ENCODE results near the gene GALNTL6. TPM values are rescaled to one million over a fixed set of nuclear protein-coding genes. Genes with fewer than 3 reads are reported as not detected.

The GALNTL6 gene
- total RNA-seq, 1 experiment from 2014 or later = not detected

- no peak for TF ChIP-seq CTCF (IDR thresholded peaks at IDR 0.05; ENCODE audit: unreplicated experiment)
- ChIA-PET CTCF (interaction anchor here (0.7 to 1.9 kb wide), 3 partner anchors 300 to 1596 kb away, joined by 3 to 5 read pairs (median 3); no protein-coding TSS in a partner anchor), POLR2A (interaction anchor here (0.9 kb wide), 1 partner anchor 9 kb away, joined by 3 read pairs; no protein-coding TSS in a partner anchor)
- intact Hi-C loops (cut with micrococcal nuclease) = loop anchor here (2.0 to 5.0 kb wide), 2 partner anchors 185 to 355 kb away; no protein-coding TSS in a partner anchor
- Mint-ChIP-seq H3K4me3 (ENCODE audit: unreplicated experiment) (no peak overlapping the region), H3K27ac (ENCODE audit: low read depth, unreplicated experiment) (no peak overlapping the region), H3K9me3 (ENCODE audit: unreplicated experiment) (no peaks in the 10 kb centered on the region), H3K36me3 (ENCODE audit: insufficient read depth, unreplicated experiment) (no peaks in the 10 kb centered on the region), H3K4me1 (ENCODE audit: insufficient read depth, unreplicated experiment) (no peaks in the 10 kb centered on the region), H3K27me3 (ENCODE audit: insufficient read depth, unreplicated experiment) (peaks cover 72% of the 10 kb centered on the region)
- BruUV-seq (replicated peaks) = no TSS peak
- no peak for DNase-seq (ENCODE audit: unreplicated experiment)
Measured at GRCh38 chr4:171847751-171848150, 34.5 kb downstream of the GALNTL6 start.

DNA sequence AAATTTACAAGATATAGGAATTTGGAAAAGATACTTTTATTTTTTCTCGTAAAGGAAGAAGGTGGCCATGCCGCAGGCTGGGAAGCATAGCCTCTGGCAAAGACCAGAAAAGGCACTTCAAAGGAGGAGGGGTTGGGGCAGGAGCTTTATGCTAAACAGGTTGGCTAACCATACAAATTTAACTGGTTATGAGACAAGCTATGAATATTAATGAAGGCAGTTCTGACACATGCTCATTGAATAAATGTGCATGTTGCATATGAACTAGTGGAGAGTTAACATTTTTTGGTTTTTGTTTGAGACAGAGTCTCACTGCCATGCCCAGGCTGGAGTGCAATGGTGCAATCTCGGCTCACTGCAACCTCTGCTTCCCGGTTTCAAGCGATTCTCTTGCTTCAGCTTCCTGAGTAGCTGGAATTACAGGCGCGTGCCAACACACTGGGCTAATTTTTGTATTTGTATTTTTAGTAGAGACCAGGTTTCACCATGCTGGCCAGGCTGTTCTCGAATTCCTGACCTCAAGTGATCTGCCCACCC lies 36.5 kb downstream of the GALNTL6 start:
- Mint-ChIP-seq H3K27me3 (ENCODE audit: insufficient read depth, unreplicated experiment) (peaks cover 73% of the 10 kb centered on the region), H3K9me3 (ENCODE audit: unreplicated experiment) (no peaks in the 10 kb centered on the region), H3K27ac (ENCODE audit: low read depth, unreplicated experiment) (no peak overlapping the region), H3K36me3 (ENCODE audit: insufficient read depth, unreplicated experiment) (no peaks in the 10 kb centered on the region), H3K4me1 (ENCODE audit: insufficient read depth, unreplicated experiment) (no peaks in the 10 kb centered on the region), H3K4me3 (ENCODE audit: unreplicated experiment) (no peak overlapping the region)
- intact Hi-C loops (cut with micrococcal nuclease) = loop anchor here (5.0 kb wide), 1 partner anchor 183 kb away; no protein-coding TSS in a partner anchor
- no TSS peak for BruUV-seq (replicated peaks)
- ChIA-PET CTCF (interaction anchor here (0.6 kb wide), 1 partner anchor 75 kb away, joined by 3 read pairs; no protein-coding TSS in a partner anchor), POLR2A (no interaction called here)
- no peak for DNase-seq (ENCODE audit: unreplicated experiment)
- no peak for TF ChIP-seq CTCF (IDR thresholded peaks at IDR 0.05; ENCODE audit: unreplicated experiment)

- H3K4me1 Mint-ChIP-seq (ENCODE audit: insufficient read depth, unreplicated experiment) = no peaks in the 10 kb centered on the region
- peaks cover 72% of the 10 kb centered on the region for H3K27me3 Mint-ChIP-seq (ENCODE audit: insufficient read depth, unreplicated experiment)
- BruUV-seq (replicated peaks) = no TSS peak
- no peak overlapping the region for H3K27ac Mint-ChIP-seq (ENCODE audit: low read depth, unreplicated experiment)
- CTCF ChIA-PET = interaction anchor here (0.6 kb wide), 1 partner anchor 906 kb away, joined by 3 read pairs; no protein-coding TSS in a partner anchor
- H3K9me3 Mint-ChIP-seq (ENCODE audit: unreplicated experiment) = no peaks in the 10 kb centered on the region
- H3K36me3 Mint-ChIP-seq (ENCODE audit: insufficient read depth, unreplicated experiment) = no peaks in the 10 kb centered on the region
- intact Hi-C loops (cut with micrococcal nuclease) = no loop called here
- TF ChIP-seq CTCF (IDR thresholded peaks at IDR 0.05; ENCODE audit: unreplicated experiment) = no peak
- H3K4me3 Mint-ChIP-seq (ENCODE audit: unreplicated experiment) = no peak overlapping the region
- POLR2A ChIA-PET = no interaction called here
- DNase-seq (ENCODE audit: unreplicated experiment) = no peak
Measured at GRCh38 chr4:171851295-171851694, 38.1 kb downstream of the GALNTL6 start.

DNA sequence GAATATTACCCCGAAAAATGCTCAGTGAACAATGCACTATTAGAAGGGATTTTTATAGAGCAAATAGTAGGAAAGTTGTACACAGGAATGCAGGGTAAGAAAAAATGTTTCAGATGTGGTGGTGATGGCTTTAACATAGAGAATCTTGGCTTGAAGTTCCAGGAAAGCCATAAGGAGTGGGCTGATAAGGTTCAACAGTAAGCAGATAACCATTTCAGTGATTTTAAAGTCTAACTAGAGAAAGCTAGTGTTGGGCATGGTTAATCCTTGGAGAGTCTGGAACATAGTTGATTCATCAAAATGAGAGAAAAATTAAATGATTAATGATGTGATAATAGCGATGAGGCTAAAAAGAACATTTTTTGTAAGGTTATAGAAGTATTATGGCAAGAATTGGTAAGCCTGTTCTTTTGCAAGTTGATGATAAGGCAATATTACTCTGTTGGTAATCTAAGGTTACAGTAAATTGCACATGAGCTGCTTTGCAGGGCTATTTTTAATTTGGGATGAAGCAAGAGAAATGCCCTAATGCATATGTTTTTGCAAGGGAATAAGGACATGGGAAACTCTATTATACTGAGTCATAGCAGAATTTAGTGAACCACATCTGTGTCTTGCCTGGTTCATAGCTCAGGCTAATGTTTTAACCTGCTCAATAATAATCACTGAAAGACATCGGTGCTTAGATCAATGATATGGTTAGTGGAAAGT lies 44.3 kb downstream of the GALNTL6 start:
- intact Hi-C loops (cut with micrococcal nuclease) = no loop called here

More for the DNA sequence above, 44.3 kb downstream of the GALNTL6 start:
- ChIA-PET POLR2A (no interaction called here), CTCF (no interaction called here)
- BruUV-seq (replicated peaks) = no TSS peak
- no peak for TF ChIP-seq CTCF (IDR thresholded peaks at IDR 0.05; ENCODE audit: unreplicated experiment)
- Mint-ChIP-seq H3K4me3 (ENCODE audit: unreplicated experiment) (no peak overlapping the region), H3K9me3 (ENCODE audit: unreplicated experiment) (no peaks in the 10 kb centered on the region), H3K27me3 (ENCODE audit: insufficient read depth, unreplicated experiment) (peaks cover 88% of the 10 kb centered on the region), H3K27ac (ENCODE audit: low read depth, unreplicated experiment) (no peak overlapping the region), H3K36me3 (ENCODE audit: insufficient read depth, unreplicated experiment) (no peaks in the 10 kb centered on the region), H3K4me1 (ENCODE audit: insufficient read depth, unreplicated experiment) (no peaks in the 10 kb centered on the region)
- peak; percentile 7 for DNase-seq (ENCODE audit: unreplicated experiment)
